Measurements from ENCODE around the gene HEPACAM.
A peak's percentile ranks its signal among the peaks of the same experiment; 100 is the strongest.

The HEPACAM gene

GRCh38 chr11:124920870-124921609 is 14.8 kb downstream of the HEPACAM start:
- Histone ChIP-seq H3K27ac (ENCODE audit: low read depth, low read length) (no peak overlapping the region), H3K36me3 (ENCODE audit: insufficient read depth, low read length) (no peaks in the 10 kb centered on the region), H3K9me3 (ENCODE audit: insufficient read depth, low read depth, low read length) (peaks cover 4% of the 10 kb centered on the region; the same call in 1 of the 2 replicates), H3K9ac (ENCODE audit: low read depth, low read length) (peak overlapping the region; percentile 57), H3K4me1 (ENCODE audit: insufficient read depth, low read length) (no peaks in the 10 kb centered on the region), H3K4me3 (ENCODE audit: low read length) (peak overlapping the region; percentile 53), H3K27me3 (ENCODE audit: insufficient read depth, low read length) (peaks cover 67% of the 10 kb centered on the region)
- WGBS = 3% methylated on average over 82 of the region's 82 CpGs

GRCh38 chr11:124920356-124920755 is 15.5 kb downstream of the HEPACAM start:
- no peak overlapping the region for H3K9ac ChIP-seq (ENCODE audit: low read depth, low read length)
- H3K9me3 ChIP-seq (ENCODE audit: insufficient read depth, low read depth, low read length) = peaks cover 4% of the 10 kb centered on the region; the same call in 1 of the 2 replicates
- H3K4me1 ChIP-seq (ENCODE audit: insufficient read depth, low read length) = no peaks in the 10 kb centered on the region
- peaks cover 67% of the 10 kb centered on the region for H3K27me3 ChIP-seq (ENCODE audit: insufficient read depth, low read length)
- peak overlapping the region; percentile 53 for H3K4me3 ChIP-seq (ENCODE audit: low read length)
- no peaks in the 10 kb centered on the region for H3K36me3 ChIP-seq (ENCODE audit: insufficient read depth, low read length)
- H3K27ac ChIP-seq (ENCODE audit: low read depth, low read length) = no peak overlapping the region
- 93% methylated on average over 4 of the region's 5 CpGs for WGBS

GRCh38 chr11:124919898-124920297 is 15.9 kb downstream of the HEPACAM start:
- no peak overlapping the region for H3K9ac ChIP-seq (ENCODE audit: low read depth, low read length)
- H3K36me3 ChIP-seq (ENCODE audit: insufficient read depth, low read length) = no peaks in the 10 kb centered on the region
- no peaks in the 10 kb centered on the region for H3K4me1 ChIP-seq (ENCODE audit: insufficient read depth, low read length)
- peaks cover 4% of the 10 kb centered on the region; the same call in 1 of the 2 replicates for H3K9me3 ChIP-seq (ENCODE audit: insufficient read depth, low read depth, low read length)
- no peak overlapping the region for H3K27ac ChIP-seq (ENCODE audit: low read depth, low read length)
- H3K4me3 ChIP-seq (ENCODE audit: low read length) = no peak overlapping the region
- 98% methylated on average over 2 of the region's 2 CpGs for WGBS
- peaks cover 67% of the 10 kb centered on the region for H3K27me3 ChIP-seq (ENCODE audit: insufficient read depth, low read length)

DNA sequence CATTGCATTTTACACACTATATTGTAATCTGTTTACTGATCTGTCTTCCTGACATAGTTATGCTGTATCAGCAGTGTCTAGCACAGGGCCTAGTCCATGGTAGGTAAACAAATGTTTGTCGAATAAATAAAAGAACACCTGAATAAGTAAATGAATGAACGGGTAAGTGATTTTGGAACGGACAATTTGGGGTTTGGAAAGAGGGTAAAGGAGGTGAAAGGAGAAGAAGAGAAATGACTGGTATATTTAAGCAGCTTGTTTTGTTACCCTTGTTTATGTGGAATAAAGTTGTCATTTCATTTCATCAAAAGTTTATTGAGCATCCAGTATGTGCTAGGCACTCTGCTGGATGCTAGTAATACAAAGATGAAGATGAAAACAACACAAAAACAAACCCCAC is 16.9 kb downstream of the HEPACAM start, which contains the start of gene HEPN1:
Gene HEPN1, plus strand, starts transcription at position 301 of the 400 bp plus-strand sequence.
- WGBS = 93% methylated on average over 3 of the region's 3 CpGs
- Histone ChIP-seq H3K4me3 (ENCODE audit: low read length) (no peak within 1 kb of the TSS), H3K27ac (ENCODE audit: low read depth, low read length) (no peak within 1 kb of the TSS), H3K9ac (ENCODE audit: low read depth, low read length) (no peak within 1 kb of the TSS), H3K36me3 (ENCODE audit: insufficient read depth, low read length) (no peaks in the 10 kb centered on the region), H3K9me3 (ENCODE audit: insufficient read depth, low read depth, low read length) (peaks cover 4% of the 10 kb centered on the region; the same call in 1 of the 2 replicates), H3K4me1 (ENCODE audit: insufficient read depth, low read length) (no peaks in the 10 kb centered on the region), H3K27me3 (ENCODE audit: insufficient read depth, low read length) (peaks cover 60% of the 10 kb centered on the region)

GRCh38 chr11:124917115-124917637 is 18.7 kb downstream of the HEPACAM start:
- Histone ChIP-seq H3K9ac (ENCODE audit: low read depth, low read length) (no peak overlapping the region), H3K4me1 (ENCODE audit: insufficient read depth, low read length) (no peaks in the 10 kb centered on the region), H3K27ac (ENCODE audit: low read depth, low read length) (no peak overlapping the region), H3K36me3 (ENCODE audit: insufficient read depth, low read length) (no peaks in the 10 kb centered on the region), H3K9me3 (ENCODE audit: insufficient read depth, low read depth, low read length) (peaks cover 9% of the 10 kb centered on the region; the same call in 1 of the 2 replicates), H3K27me3 (ENCODE audit: insufficient read depth, low read length) (peaks cover 44% of the 10 kb centered on the region), H3K4me3 (ENCODE audit: low read length) (no peak overlapping the region)
- WGBS = 92% methylated on average over 6 of the region's 6 CpGs

DNA sequence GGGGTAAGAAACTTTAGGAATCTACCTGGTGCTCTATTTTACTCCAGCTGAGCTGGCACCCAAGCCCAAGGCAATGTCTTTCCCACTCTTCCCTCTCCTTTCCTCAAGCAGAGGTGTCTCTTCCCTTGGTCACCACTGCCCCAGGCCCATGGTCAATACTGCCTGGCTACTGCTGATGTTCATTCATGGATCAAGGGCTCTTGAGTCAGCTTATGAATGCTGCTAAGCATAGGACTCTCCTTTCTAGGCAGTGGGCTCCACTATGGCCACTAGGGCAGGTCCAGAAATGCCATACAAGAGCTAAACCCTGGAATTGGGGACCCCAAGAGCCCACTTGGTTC is 19.5 kb downstream of the HEPACAM start:
- H3K9ac ChIP-seq (ENCODE audit: low read depth, low read length) = no peak overlapping the region
- no peak overlapping the region for H3K27ac ChIP-seq (ENCODE audit: low read depth, low read length)
- H3K9me3 ChIP-seq (ENCODE audit: insufficient read depth, low read depth, low read length) = peaks cover 10% of the 10 kb centered on the region; the same call in 1 of the 2 replicates
- H3K4me3 ChIP-seq (ENCODE audit: low read length) = no peak overlapping the region
- no peaks in the 10 kb centered on the region for H3K36me3 ChIP-seq (ENCODE audit: insufficient read depth, low read length)
- H3K4me1 ChIP-seq (ENCODE audit: insufficient read depth, low read length) = no peaks in the 10 kb centered on the region
- peaks cover 36% of the 10 kb centered on the region for H3K27me3 ChIP-seq (ENCODE audit: insufficient read depth, low read length)

- H3K9ac ChIP-seq (ENCODE audit: low read depth, low read length) = no peak overlapping the region
- H3K27ac ChIP-seq (ENCODE audit: low read depth, low read length) = no peak overlapping the region
- no peaks in the 10 kb centered on the region for H3K36me3 ChIP-seq (ENCODE audit: insufficient read depth, low read length)
- H3K4me3 ChIP-seq (ENCODE audit: low read length) = no peak overlapping the region
- WGBS = 90% methylated on average over 3 of the region's 3 CpGs
- H3K4me1 ChIP-seq (ENCODE audit: insufficient read depth, low read length) = no peaks in the 10 kb centered on the region
- peaks cover 30% of the 10 kb centered on the region for H3K27me3 ChIP-seq (ENCODE audit: insufficient read depth, low read length)
- peaks cover 10% of the 10 kb centered on the region; the same call in 1 of the 2 replicates for H3K9me3 ChIP-seq (ENCODE audit: insufficient read depth, low read depth, low read length)
These were observed 20.1 kb downstream of the HEPACAM start for GRCh38 chr11:124915541-124916369.

GRCh38 chr11:124902616-124903015 is 33.2 kb downstream of the HEPACAM start:
- no CpG with 5 or more reads among the region's 1 CpG for WGBS
- H3K4me3 ChIP-seq (ENCODE audit: low read length) = no peak overlapping the region
- H3K27me3 ChIP-seq (ENCODE audit: insufficient read depth, low read length) = peaks cover 10% of the 10 kb centered on the region
- no peak overlapping the region for H3K9ac ChIP-seq (ENCODE audit: low read depth, low read length)
- no peak overlapping the region for H3K27ac ChIP-seq (ENCODE audit: low read depth, low read length)
- H3K9me3 ChIP-seq (ENCODE audit: insufficient read depth, low read depth, low read length) = no peaks in the 10 kb centered on the region
- peaks cover 7% of the 10 kb centered on the region; the same call in 1 of the 2 replicates for H3K4me1 ChIP-seq (ENCODE audit: insufficient read depth, low read length)
- no peaks in the 10 kb centered on the region for H3K36me3 ChIP-seq (ENCODE audit: insufficient read depth, low read length)

DNA sequence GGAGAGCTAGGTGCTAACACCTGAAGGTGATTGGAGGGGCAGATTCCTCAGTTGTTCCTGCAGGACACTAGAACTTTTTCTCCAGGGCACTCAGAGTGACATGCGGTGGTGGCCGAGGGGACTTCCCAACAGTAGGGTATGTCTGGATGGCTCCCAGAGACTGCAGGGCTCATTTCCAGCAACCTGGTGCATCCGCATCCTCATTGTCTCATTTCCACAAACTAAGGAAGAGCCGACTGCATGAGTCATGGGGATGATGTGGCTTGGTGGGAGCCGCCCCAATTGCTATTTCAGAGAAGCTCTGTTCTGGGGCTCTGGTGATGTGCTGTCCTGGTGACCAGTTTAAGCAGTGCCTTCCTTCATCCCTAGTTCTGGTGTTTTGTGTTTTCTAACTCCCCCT is 35.4 kb downstream of the HEPACAM start:
- WGBS = 86% methylated on average over 5 of the region's 5 CpGs
- H3K36me3 ChIP-seq (ENCODE audit: insufficient read depth, low read length) = no peaks in the 10 kb centered on the region
- H3K4me3 ChIP-seq (ENCODE audit: low read length) = no peak overlapping the region
- H3K4me1 ChIP-seq (ENCODE audit: insufficient read depth, low read length) = peaks cover 7% of the 10 kb centered on the region; the same call in 1 of the 2 replicates
- H3K9me3 ChIP-seq (ENCODE audit: insufficient read depth, low read depth, low read length) = no peaks in the 10 kb centered on the region
- no peak overlapping the region for H3K9ac ChIP-seq (ENCODE audit: low read depth, low read length)
- H3K27ac ChIP-seq (ENCODE audit: low read depth, low read length) = no peak overlapping the region
- H3K27me3 ChIP-seq (ENCODE audit: insufficient read depth, low read length) = peaks cover 10% of the 10 kb centered on the region

GRCh38 chr11:124899383-124900145 is 36.3 kb downstream of the HEPACAM start:
- Histone ChIP-seq H3K9ac (ENCODE audit: low read depth, low read length) (no peak overlapping the region), H3K9me3 (ENCODE audit: insufficient read depth, low read depth, low read length) (no peaks in the 10 kb centered on the region), H3K27ac (ENCODE audit: low read depth, low read length) (no peak overlapping the region), H3K36me3 (ENCODE audit: insufficient read depth, low read length) (no peaks in the 10 kb centered on the region), H3K4me1 (ENCODE audit: insufficient read depth, low read length) (peaks cover 7% of the 10 kb centered on the region; the same call in 1 of the 2 replicates), H3K27me3 (ENCODE audit: insufficient read depth, low read length) (peaks cover 10% of the 10 kb centered on the region), H3K4me3 (ENCODE audit: low read length) (no peak overlapping the region)
- 81% methylated on average over 6 of the region's 6 CpGs for WGBS
